Measurements from ENCODE around the gene SEMA3F. TPM values are rescaled to one million over a fixed set of nuclear protein-coding genes. Genes with fewer than 3 reads are reported as not detected.

SEMA3F gene
- total and polyA plus RNA-seq, 3 experiments from 2014 or later, result not detected

DNA sequence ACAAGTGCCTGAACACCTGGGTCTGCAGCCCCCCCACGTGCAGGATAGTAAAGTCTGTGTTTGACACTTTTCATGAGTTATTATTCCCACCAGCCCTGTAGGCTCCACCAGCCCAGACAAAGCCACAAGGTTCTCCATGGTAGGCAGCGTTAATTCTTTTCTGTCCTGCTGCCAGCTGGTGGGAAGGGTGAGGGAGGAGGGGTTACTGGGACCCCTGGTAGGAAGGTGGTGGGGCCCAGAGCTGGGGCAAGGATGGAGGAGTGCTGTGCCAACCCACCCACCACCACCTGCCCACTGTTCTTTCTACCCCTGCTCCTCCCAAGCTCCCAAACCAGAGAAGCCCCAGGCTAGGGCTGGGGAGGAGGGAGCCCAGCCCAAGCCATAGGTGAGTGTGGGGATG, 20.8 kb upstream of the SEMA3F start:
- POLR2A ChIA-PET, result no interaction called here
- CTCF ChIA-PET, result no interaction called here

DNA sequence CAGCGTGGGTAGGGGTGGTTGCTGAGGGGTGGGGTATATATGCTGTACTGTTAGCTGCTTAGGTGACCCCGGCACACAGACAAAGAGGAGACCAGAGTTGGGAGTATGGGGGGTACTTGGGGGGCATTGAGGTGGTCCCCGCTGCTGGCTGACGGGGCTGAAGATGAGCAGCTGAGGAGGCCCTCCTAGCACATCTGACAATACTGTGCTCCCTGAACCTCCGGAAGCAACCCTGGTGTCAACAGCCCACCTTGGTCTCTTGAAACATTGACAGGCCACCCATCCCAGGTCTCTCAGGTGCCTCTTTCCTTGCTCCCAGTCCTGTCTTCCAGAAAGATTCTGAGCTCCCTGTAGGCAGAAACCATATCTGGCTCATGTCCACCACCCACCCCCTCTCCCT, 19.2 kb upstream of the SEMA3F start:
- Histone ChIP-seq H3K27me3 (ENCODE audit: insufficient read depth, low read length, poor library complexity, severe bottlenecking) (no peaks in the 10 kb centered on the region), H3K36me3 (ENCODE audit: insufficient read depth, low read length) (no peaks in the 10 kb centered on the region), H3K9me3 (ENCODE audit: low read length) (no peaks in the 10 kb centered on the region), H3K4me3 (ENCODE audit: low read length) (no peak overlapping the region), H3K4me1 (ENCODE audit: insufficient read depth, low read length) (peaks cover 7% of the 10 kb centered on the region), H3K27ac (ENCODE audit: low read depth, low read length) (no peak overlapping the region)
- Mint-ChIP-seq H3K36me3 (no peaks in the 10 kb centered on the region), H3K27me3 (peaks cover 0 to 2% of the 10 kb centered on the region in 2 donors), H3K4me1 (peaks cover 2 to 9% (median 8%) of the 10 kb centered on the region in 3 donors), H3K27ac (peak overlapping the region in 1 of 8 donors; percentile 43), H3K9me3 (no peaks in the 10 kb centered on the region), H3K4me3 (no peak overlapping the region)
- ChIA-PET POLR2A (interaction anchor here (0.5 to 1.4 kb wide), 3 partner anchors 10 to 732 kb away, joined by 4 read pairs; no protein-coding TSS in a partner anchor), CTCF (interaction anchor here (1.2 kb wide), 1 partner anchor 15 kb away, joined by 4 read pairs; no protein-coding TSS in a partner anchor)
- no peak for DNase-seq

More for the DNA sequence above, 20.8 kb upstream of the SEMA3F start:
- H3K27me3 Mint-ChIP-seq, result peaks cover 0 to 3% of the 10 kb centered on the region in 2 donors
- no peaks in the 10 kb centered on the region for H3K36me3 Mint-ChIP-seq
- H3K4me3 ChIP-seq (ENCODE audit: low read length), result no peak overlapping the region
- H3K27me3 ChIP-seq (ENCODE audit: insufficient read depth, low read length, poor library complexity, severe bottlenecking), result no peaks in the 10 kb centered on the region
- H3K27ac ChIP-seq (ENCODE audit: low read depth, low read length), result no peak overlapping the region
- peaks cover 0 to 2% (median 0%) of the 10 kb centered on the region in 5 donors for H3K9me3 Mint-ChIP-seq
- peaks cover 2 to 9% (median 8%) of the 10 kb centered on the region in 3 donors for H3K4me1 Mint-ChIP-seq
- H3K27ac Mint-ChIP-seq, result no peak overlapping the region
- no peaks in the 10 kb centered on the region for H3K36me3 ChIP-seq (ENCODE audit: insufficient read depth, low read length)
- DNase-seq, result no peak
- H3K4me3 Mint-ChIP-seq, result no peak overlapping the region
- peaks cover 7% of the 10 kb centered on the region for H3K4me1 ChIP-seq (ENCODE audit: insufficient read depth, low read length)
- no peaks in the 10 kb centered on the region for H3K9me3 ChIP-seq (ENCODE audit: low read length)

DNA sequence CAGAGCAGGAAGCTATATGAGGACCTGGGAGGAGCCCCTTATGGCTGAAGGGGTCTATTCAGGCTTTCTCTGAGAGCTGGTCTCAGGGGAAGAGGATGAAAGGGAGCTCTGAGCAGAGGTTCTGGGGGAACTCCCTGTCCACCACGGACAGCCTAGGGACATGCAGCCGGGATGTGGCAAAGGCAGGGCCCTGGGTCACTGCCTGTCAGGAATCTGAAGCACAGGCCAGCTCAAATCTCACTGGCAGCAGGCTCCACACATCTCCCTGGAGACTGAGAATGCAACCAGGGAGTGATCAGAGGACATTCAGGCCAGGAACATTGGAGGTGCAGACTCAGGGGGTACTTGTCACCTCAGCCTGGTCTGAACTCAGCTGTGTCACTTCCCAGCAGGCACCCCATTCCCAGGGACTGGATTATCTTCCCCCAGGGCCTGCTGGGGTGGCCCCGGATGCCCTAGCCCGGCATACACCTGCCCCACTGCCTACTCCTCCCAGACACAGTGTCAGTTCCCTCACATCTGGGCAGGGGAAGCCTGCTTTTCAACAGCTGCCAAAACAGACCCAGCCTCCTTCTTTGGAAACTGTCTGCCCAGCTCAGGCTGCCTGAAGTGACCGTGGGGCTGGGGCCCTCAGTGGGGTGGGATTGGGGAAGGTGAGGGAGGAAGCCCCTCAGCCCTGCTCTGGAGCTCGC, 18.3 kb upstream of the SEMA3F start:
- peaks cover 0 to 2% of the 10 kb centered on the region in 2 donors for H3K27me3 Mint-ChIP-seq
- H3K27ac Mint-ChIP-seq, result no peak overlapping the region
- ChIA-PET CTCF (no interaction called here), POLR2A (no interaction called here)
- H3K36me3 Mint-ChIP-seq, result no peaks in the 10 kb centered on the region
- Histone ChIP-seq H3K9me3 (ENCODE audit: low read length) (no peaks in the 10 kb centered on the region), H3K4me1 (ENCODE audit: insufficient read depth, low read length) (peaks cover 7% of the 10 kb centered on the region), H3K27me3 (ENCODE audit: insufficient read depth, low read length, poor library complexity, severe bottlenecking) (no peaks in the 10 kb centered on the region), H3K27ac (ENCODE audit: low read depth, low read length) (no peak overlapping the region), H3K4me3 (ENCODE audit: low read length) (no peak overlapping the region), H3K36me3 (ENCODE audit: insufficient read depth, low read length) (no peaks in the 10 kb centered on the region)
- no peak for DNase-seq
- H3K4me3 Mint-ChIP-seq, result no peak overlapping the region
- no peaks in the 10 kb centered on the region for H3K9me3 Mint-ChIP-seq
- peaks cover 2 to 9% (median 8%) of the 10 kb centered on the region in 3 donors for H3K4me1 Mint-ChIP-seq

DNA sequence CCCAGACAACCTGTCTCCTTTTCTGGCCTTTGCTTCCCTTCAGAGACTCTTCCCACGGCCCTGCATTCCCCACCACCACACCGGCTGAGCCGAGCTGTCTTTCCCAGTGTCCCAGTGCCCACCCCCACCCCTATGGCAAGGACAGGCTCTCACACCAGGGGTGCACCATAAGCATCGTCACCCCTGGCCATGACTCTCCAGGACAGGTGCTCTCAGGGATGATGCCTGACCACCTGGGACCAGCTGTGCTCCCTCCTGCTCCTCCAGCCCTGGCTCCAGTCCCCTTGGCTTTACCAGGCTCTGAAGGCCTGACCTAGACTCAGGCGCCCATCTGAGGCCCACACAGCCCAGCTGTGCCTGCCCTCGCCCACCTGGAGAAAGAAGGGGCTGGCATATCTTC, 17.6 kb upstream of the SEMA3F start:
- Mint-ChIP-seq H3K4me3 (no peak overlapping the region), H3K4me1 (peaks cover 2 to 9% (median 8%) of the 10 kb centered on the region in 3 donors), H3K36me3 (no peaks in the 10 kb centered on the region), H3K9me3 (no peaks in the 10 kb centered on the region), H3K27me3 (peaks cover 0 to 2% of the 10 kb centered on the region in 2 donors), H3K27ac (no peak overlapping the region)
- Histone ChIP-seq H3K27me3 (ENCODE audit: insufficient read depth, low read length, poor library complexity, severe bottlenecking) (no peaks in the 10 kb centered on the region), H3K9me3 (ENCODE audit: low read length) (no peaks in the 10 kb centered on the region), H3K4me3 (ENCODE audit: low read length) (no peak overlapping the region), H3K36me3 (ENCODE audit: insufficient read depth, low read length) (no peaks in the 10 kb centered on the region), H3K27ac (ENCODE audit: low read depth, low read length) (no peak overlapping the region), H3K4me1 (ENCODE audit: insufficient read depth, low read length) (peaks cover 7% of the 10 kb centered on the region)
- DNase-seq, result no peak
- CTCF ChIA-PET, result no interaction called here
- POLR2A ChIA-PET, result no interaction called here

DNA sequence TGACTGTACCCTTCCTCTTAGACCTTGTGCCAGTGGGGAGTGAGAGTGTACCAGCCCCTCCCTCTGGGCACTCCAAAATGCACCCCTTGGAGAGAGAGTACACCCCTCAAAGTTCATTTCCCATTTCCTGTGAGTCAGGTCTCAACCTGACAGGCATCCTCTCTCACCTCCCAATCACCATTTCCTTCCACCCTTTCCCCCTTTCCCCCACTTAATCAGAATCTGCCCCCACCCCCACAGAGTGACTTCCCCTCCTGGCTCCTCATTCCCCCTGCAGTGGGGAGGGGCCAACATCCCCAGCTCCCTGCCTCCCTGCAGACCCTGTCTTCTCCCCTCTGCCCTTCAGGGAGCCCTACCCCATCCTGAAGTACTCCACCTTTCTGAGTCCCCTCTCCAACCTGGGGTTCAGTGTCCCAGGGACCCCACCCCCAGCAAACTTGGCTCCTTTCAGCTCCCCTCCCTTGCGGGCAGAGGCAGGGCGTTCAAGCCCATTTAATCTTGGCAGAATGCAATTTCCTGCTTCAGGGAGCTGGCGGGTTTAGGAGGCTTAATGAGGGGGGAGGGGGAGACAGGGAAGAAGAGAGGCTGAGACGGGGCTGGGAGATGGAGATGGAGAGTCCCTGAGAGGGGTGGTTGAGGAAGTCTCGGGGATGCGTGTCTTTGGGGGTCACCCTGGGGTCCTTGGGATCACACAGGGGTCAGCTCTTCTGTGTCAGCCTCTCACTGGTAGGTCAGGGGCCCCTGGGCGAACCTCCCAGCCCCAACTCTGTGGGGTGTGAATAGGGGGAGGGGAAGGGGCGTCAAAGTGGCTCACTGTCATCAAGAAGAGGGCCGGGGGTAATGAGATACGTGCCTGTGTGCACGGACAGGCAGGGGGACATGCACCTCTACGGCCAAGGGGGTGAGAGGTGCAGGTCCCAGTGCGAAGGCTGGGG, 16.6 kb upstream of the SEMA3F start:
- no peaks in the 10 kb centered on the region for H3K9me3 Mint-ChIP-seq
- no peak for DNase-seq
- Histone ChIP-seq H3K9me3 (ENCODE audit: low read length) (no peaks in the 10 kb centered on the region), H3K27ac (ENCODE audit: low read depth, low read length) (no peak overlapping the region), H3K27me3 (ENCODE audit: insufficient read depth, low read length, poor library complexity, severe bottlenecking) (no peaks in the 10 kb centered on the region), H3K4me3 (ENCODE audit: low read length) (no peak overlapping the region), H3K36me3 (ENCODE audit: insufficient read depth, low read length) (no peaks in the 10 kb centered on the region), H3K4me1 (ENCODE audit: insufficient read depth, low read length) (peaks cover 7% of the 10 kb centered on the region)
- peak overlapping the region in 1 of 7 donors; percentile 48 for H3K4me3 Mint-ChIP-seq
- peaks cover 0 to 2% of the 10 kb centered on the region in 2 donors for H3K27me3 Mint-ChIP-seq
- ChIA-PET POLR2A (no interaction called here), CTCF (no interaction called here)
- H3K36me3 Mint-ChIP-seq, result no peaks in the 10 kb centered on the region
- H3K27ac Mint-ChIP-seq, result no peak overlapping the region
- peaks cover 2 to 9% (median 8%) of the 10 kb centered on the region in 3 donors for H3K4me1 Mint-ChIP-seq

DNA sequence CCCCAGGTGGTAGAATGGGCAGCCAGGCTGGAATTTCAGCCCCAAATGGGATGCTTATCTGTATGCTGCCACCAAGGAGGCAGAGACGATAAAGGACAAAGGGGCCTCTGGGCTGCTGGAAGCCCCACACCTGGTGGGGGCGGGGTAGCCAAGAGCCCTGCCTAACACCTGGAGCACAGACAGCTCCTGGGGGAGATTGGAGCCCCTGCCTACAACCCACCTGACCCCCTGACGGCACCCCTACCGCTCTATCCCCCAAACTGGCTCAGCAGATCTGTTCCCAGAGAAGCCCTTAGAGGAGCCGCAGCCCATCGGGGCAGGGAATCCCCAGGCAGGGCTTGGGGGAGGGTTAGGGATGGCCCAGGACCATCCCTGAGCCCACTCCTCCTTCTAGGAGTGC, 15.8 kb upstream of the SEMA3F start:
- no peak overlapping the region for H3K27ac ChIP-seq (ENCODE audit: low read depth, low read length)
- H3K4me1 Mint-ChIP-seq, result peaks cover 2 to 9% (median 8%) of the 10 kb centered on the region in 3 donors
- no peak overlapping the region for H3K4me3 ChIP-seq (ENCODE audit: low read length)
- no peaks in the 10 kb centered on the region for H3K9me3 ChIP-seq (ENCODE audit: low read length)
- no peak overlapping the region for H3K4me3 Mint-ChIP-seq
- peaks cover 7% of the 10 kb centered on the region for H3K4me1 ChIP-seq (ENCODE audit: insufficient read depth, low read length)
- POLR2A ChIA-PET, result no interaction called here
- CTCF ChIA-PET, result no interaction called here
- H3K27me3 Mint-ChIP-seq, result peaks cover 0 to 2% of the 10 kb centered on the region in 2 donors
- no peaks in the 10 kb centered on the region for H3K36me3 ChIP-seq (ENCODE audit: insufficient read depth, low read length)
- no peaks in the 10 kb centered on the region for H3K36me3 Mint-ChIP-seq
- H3K27ac Mint-ChIP-seq, result no peak overlapping the region
- no peaks in the 10 kb centered on the region for H3K27me3 ChIP-seq (ENCODE audit: insufficient read depth, low read length, poor library complexity, severe bottlenecking)
- no peaks in the 10 kb centered on the region for H3K9me3 Mint-ChIP-seq
- no peak for DNase-seq

DNA sequence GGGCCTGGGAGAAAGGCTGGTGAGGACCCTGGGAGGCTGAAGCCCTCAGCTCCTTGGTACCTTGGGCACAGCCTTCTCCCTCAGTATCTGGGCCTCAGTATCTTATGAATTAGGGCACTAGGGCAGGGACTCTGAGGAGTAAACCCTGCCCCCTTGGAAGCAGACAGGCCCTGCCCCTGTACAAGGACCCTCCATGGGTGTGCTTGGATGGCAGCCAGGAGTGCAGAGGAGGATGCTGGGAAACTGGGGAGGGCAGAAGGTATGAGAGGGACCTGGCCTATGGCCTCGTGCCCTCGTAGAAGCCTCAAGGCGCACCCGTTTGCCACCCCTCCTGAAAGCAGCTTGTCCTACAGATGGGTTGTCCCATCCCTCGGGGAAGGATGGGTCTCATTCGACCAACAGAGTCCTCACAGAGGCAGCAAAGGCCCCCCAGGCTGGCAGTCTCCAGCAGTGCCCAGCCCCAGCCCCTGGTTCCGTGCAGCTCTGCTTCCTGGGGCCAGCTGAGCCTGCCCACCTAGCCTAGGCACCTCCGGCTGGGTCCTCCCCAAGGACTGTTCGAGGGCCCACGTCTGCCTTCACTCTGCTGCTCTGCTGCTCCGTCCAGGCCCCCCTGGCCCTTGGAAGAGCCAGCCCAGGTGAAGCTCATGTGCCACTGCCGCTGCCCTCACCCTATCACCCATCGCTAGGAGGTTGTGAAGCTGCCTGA, 15.3 kb upstream of the SEMA3F start:
- no peak for DNase-seq
- POLR2A ChIA-PET, result no interaction called here
- Histone ChIP-seq H3K36me3 (ENCODE audit: insufficient read depth, low read length) (no peaks in the 10 kb centered on the region), H3K27ac (ENCODE audit: low read depth, low read length) (no peak overlapping the region), H3K9me3 (ENCODE audit: low read length) (no peaks in the 10 kb centered on the region), H3K4me1 (ENCODE audit: insufficient read depth, low read length) (peaks cover 7% of the 10 kb centered on the region), H3K4me3 (ENCODE audit: low read length) (no peak overlapping the region), H3K27me3 (ENCODE audit: insufficient read depth, low read length, poor library complexity, severe bottlenecking) (no peaks in the 10 kb centered on the region)
- CTCF ChIA-PET, result no interaction called here
- H3K36me3 Mint-ChIP-seq, result no peaks in the 10 kb centered on the region
- H3K27ac Mint-ChIP-seq, result peak overlapping the region in 1 of 8 donors; percentile 6
- H3K4me1 Mint-ChIP-seq, result peaks cover 2 to 9% (median 8%) of the 10 kb centered on the region in 3 donors
- no peaks in the 10 kb centered on the region for H3K9me3 Mint-ChIP-seq
- peaks cover 0 to 2% of the 10 kb centered on the region in 2 donors for H3K27me3 Mint-ChIP-seq
- peak overlapping the region in 1 of 7 donors; percentile 77 for H3K4me3 Mint-ChIP-seq
